HTERT RPE-1 (cell line): ENCODE data around the gene C1RL.
"Not testable (repeated sequence)": the region's sequence is repeated elsewhere in the genome, so short reads cannot be mapped to it uniquely, and the experiment has no call there.

ENCODE experiments used
- in situ Hi-C: fragments of 300-500 bp; cut with MboI; formaldehyde crosslinking; loops from 4 replicates; pipeline ENCODE4 v1.14.3; 2020; ENCODE audit warnings: low sequenced_read_pairs

The C1RL gene

GRCh38 chr12:7116916-7117315 is 7.9 kb upstream of the C1RL start:
- in situ Hi-C loops: no loop called here

GRCh38 chr12:7116196-7116595 is 7.2 kb upstream of the C1RL start:
- in situ Hi-C loops: no loop called here

- in situ Hi-C loops: no loop called here
Measured at GRCh38 chr12:7114851-7115250, 5.8 kb upstream of the C1RL start.

GRCh38 chr12:7114008-7114407 is 5.0 kb upstream of the C1RL start:
- in situ Hi-C loops: no loop called here

GRCh38 chr12:7113389-7113871 is 4.4 kb upstream of the C1RL start:
- in situ Hi-C loops: no loop called here

- in situ Hi-C loops: no loop called here
Measured at GRCh38 chr12:7112041-7112440, 3.0 kb upstream of the C1RL start.

GRCh38 chr12:7110661-7111060 is 1.6 kb upstream of the C1RL start:
- in situ Hi-C loops: no loop called here

GRCh38 chr12:7109572-7109920 is 532 bp upstream of the C1RL start:
- in situ Hi-C loops: no loop called here

- in situ Hi-C loops: no loop called here
Measured at GRCh38 chr12:7108003-7108795, 815 bp downstream of the C1RL start.

- in situ Hi-C loops: no loop called here
Measured at GRCh38 chr12:7107636-7108002, 1.4 kb downstream of the C1RL start.

GRCh38 chr12:7107181-7107580 is 1.8 kb downstream of the C1RL start:
- in situ Hi-C loops: not testable (repeated sequence)

GRCh38 chr12:7106082-7106481 is 2.9 kb downstream of the C1RL start:
- in situ Hi-C loops: no loop called here

- in situ Hi-C loops: no loop called here
Measured at GRCh38 chr12:7103837-7104584, 5.0 kb downstream of the C1RL start.

GRCh38 chr12:7102582-7102981 is 6.4 kb downstream of the C1RL start:
- in situ Hi-C loops: no loop called here

- in situ Hi-C loops: no loop called here
Measured at GRCh38 chr12:7101694-7102131, 7.3 kb downstream of the C1RL start.

GRCh38 chr12:7101047-7101693 is 7.8 kb downstream of the C1RL start:
- in situ Hi-C loops: no loop called here

GRCh38 chr12:7100239-7100638 is 8.8 kb downstream of the C1RL start:
- in situ Hi-C loops: no loop called here

- in situ Hi-C loops: no loop called here
Measured at GRCh38 chr12:7099290-7099996, 9.6 kb downstream of the C1RL start.

GRCh38 chr12:7096979-7097378 is 12.0 kb downstream of the C1RL start:
- in situ Hi-C loops: no loop called here

GRCh38 chr12:7096006-7096932 is 12.7 kb downstream of the C1RL start:
- in situ Hi-C loops: no loop called here
